HL-60 (cell line): ENCODE results near the gene IPO11.

Experiments
- DNase-seq, 2 experiments: peaks; one replicate each; pipeline ENCODE4 v3.0.0-alpha.2; 2010 to 2020; ENCODE audit warnings: low read depth in 1 of 2, low spot score in 1 of 2
- H3K27ac ChIP-seq: fragments of 250-450 bp; sonication (Bioruptor Pico); replicated peaks from 2 replicates; pipeline ENCODE4 v1.5.1; 2020; ENCODE audit warnings: mild to moderate bottlenecking, moderate library complexity
- H3K27me3 ChIP-seq: fragments of 250-450 bp; sonication (Bioruptor Pico); 2 replicates; pipeline ENCODE4 v1.5.1; 2021; ENCODE audit warnings: mild to moderate bottlenecking, moderate library complexity; ENCODE audit not compliant: insufficient read depth, poor library complexity, severe bottlenecking
- H3K4me3 ChIP-seq: replicated peaks from 2 replicates; pipeline ENCODE4 v1.5.1; 2011; ENCODE audit warnings: mild to moderate bottlenecking, control low read depth, low read length; ENCODE audit not compliant: insufficient read depth
- CTCF ChIP-seq: IDR thresholded peaks from one replicate; pipeline ENCODE4 v1.5.1; 2011; ENCODE audit warnings: low read length, control low read depth, inconsistent platforms; ENCODE audit not compliant: insufficient read depth
- GABPA ChIP-seq: IDR thresholded peaks from 2 replicates; pipeline ENCODE4 v1.6.1; 2012; ENCODE audit warnings: low read depth
- POLR2AphosphoS5 ChIP-seq: IDR thresholded peaks from 2 replicates; pipeline ENCODE4 v1.6.1; 2012; ENCODE audit warnings: low read depth
- REST ChIP-seq: IDR thresholded peaks from 2 replicates; pipeline ENCODE4 v1.6.1; 2012; ENCODE audit warnings: low read depth; ENCODE audit not compliant: insufficient replicate concordance
- SPI1 ChIP-seq: IDR thresholded peaks from 2 replicates; pipeline ENCODE4 v1.6.1; 2012; ENCODE audit warnings: low read depth, mild to moderate bottlenecking, borderline replicate concordance

The IPO11 gene

GRCh38 chr5:62649025-62649424 is 236.5 kb downstream of the IPO11 start:
- TF ChIP-seq POLR2AphosphoS5 = no peak
- TF ChIP-seq GABPA = no peak
- no peak for TF ChIP-seq REST
- no peak for TF ChIP-seq SPI1
- no peak overlapping the region for H3K27ac ChIP-seq
- DNase-seq = no peak
- H3K4me3 ChIP-seq = no peak overlapping the region
- no peaks in the 10 kb centered on the region for H3K27me3 ChIP-seq

- TF ChIP-seq CTCF = no peak
- TF ChIP-seq POLR2AphosphoS5 = no peak
- TF ChIP-seq GABPA = no peak
- TF ChIP-seq REST = no peak
- TF ChIP-seq SPI1 = no peak
- H3K4me3 ChIP-seq = no peak overlapping the region
- no peaks in the 10 kb centered on the region for H3K27me3 ChIP-seq
- H3K27ac ChIP-seq = no peak overlapping the region
- no peak for DNase-seq
These were observed 237.0 kb downstream of the IPO11 start for GRCh38 chr5:62649476-62650113.

GRCh38 chr5:62650197-62650596 is 237.6 kb downstream of the IPO11 start:
- Histone ChIP-seq H3K27ac (no peak overlapping the region), H3K4me3 (no peak overlapping the region), H3K27me3 (no peaks in the 10 kb centered on the region)
- TF ChIP-seq POLR2AphosphoS5 = no peak
- TF ChIP-seq GABPA = no peak
- TF ChIP-seq REST = no peak
- DNase-seq = no peak

- DNase-seq = no peak
- H3K4me3 ChIP-seq = no peak overlapping the region
- TF ChIP-seq REST (no peak), GABPA (no peak), CTCF (no peak), SPI1 (no peak), POLR2AphosphoS5 (no peak)
- H3K27me3 ChIP-seq = no peaks in the 10 kb centered on the region
- no peak overlapping the region for H3K27ac ChIP-seq
These were observed 239.7 kb downstream of the IPO11 start for GRCh38 chr5:62652225-62652624.
